Measurements from ENCODE around the gene PTER.

The PTER gene

DNA sequence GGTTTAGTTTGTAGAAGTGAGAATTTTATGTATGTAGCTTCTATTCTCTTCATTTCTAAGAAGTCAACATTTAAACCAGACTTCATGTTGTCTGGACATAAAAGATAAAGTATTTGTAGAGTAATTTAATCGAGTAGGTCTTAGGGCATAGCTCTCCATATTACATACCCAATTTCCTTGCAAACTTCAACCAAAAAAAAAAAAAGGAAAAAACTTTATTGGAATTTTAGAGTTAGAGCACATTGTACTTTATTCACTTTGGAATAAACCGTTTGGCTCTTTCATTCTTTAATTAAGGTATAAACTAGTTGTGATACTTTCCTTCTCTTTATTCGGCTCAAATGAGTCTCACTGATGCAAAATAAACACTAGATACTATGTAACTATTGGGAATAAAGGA is 36.0 kb downstream of the PTER start:
- no peak for DNase-seq

DNA sequence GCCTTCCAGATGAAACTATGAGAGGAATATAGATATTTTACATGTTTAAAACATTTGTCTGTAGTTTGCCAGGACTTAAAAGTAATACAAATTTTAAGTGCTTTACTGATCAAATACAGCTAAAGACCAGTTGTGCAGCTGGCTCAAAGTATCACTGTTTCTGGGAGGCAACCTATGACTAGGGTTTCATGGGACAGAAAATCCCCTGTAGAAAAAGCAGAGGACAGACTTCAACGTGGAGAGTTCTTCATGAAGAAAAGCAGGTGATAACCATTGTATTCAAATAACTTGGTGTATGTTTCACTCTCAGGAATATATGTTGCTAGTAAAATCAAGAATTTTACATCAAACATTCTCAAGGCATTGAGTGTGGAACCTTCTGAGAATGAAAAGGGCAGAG is 40.9 kb downstream of the PTER start:
- DNase-seq, result no peak

DNA sequence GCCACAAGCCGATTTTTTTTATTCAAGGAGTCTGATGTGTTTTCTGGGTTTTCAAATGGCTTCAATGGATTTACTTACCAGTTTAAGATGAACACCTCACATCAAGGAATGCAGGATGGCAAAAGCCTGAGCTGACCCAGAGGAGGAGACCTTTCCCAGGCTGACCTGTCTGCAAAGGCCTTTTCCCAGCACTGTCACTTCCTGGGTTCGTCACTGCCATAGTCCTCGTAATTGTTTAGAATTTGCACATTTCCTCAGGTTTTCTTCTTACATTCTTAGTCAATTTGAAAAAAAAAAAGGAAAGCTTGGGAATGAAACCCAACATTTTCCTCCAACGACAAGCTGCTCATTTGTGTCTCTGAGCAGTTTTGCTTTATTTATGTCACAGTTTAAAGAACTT is 42.0 kb downstream of the PTER start:
- DNase-seq, result no peak

DNA sequence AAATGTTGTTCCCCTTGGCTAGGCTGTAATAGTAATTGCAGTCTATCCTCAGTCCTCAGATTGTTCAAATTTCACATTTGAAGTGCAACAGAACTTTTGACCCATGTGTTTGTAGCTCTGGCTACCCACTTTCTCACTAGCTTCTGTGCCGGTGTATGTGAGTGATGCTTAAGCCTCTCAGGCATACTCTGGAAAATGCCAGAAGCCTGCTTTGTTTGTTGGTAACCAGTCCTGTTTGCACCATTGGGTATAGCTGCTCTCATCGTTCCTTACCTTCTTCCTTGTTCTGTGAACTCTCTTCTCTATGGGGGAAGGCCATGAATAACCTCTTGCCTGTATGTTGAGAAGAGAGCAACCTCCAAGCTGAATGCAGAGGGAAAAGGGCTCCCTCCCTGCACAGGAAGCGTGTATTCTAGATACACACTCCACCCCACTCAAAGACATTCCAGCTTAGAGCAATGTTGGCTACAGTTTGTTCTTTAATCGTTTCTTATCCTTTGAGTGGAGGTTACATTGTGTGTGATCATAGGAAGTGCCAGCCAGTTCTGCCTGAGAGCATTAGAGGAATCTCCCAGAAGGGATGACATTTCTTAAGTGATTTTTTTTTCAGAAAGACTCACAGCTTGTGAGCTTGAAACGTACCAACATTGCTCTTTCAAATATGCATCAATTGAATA is 44.4 kb downstream of the PTER start:
- DNase-seq, result no peak

DNA sequence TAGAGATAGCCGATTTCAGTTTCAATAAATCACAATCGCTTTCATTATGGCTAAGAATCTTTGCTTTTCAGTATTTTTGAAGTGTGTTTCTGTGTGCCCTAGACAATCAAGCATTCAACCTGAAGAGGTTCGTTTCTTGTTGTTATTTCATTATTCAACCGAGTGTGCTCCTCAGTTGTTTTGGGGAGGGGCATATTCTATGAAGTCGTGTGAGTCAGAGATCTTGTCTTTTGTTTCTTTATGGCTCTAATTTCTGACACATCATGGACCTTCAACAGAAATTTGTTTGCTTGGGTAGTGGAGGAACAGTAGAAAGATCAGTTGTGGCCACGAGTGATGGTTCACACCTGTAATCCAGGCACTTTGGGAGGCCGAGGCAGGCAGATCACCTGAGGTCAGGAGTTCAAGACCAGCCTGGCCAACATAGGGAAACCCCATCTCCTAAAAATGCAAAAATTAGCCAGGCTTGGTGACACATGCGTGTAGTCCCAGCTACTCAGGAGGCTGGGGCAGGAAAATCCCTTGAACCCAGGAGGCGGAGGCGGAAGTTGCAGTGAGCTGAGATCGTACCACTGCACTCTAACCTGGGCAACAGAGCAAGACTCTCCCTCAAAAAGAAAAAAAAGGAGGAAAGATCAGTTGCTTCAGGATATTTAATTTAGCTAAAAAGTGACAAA is 46.6 kb downstream of the PTER start:
- DNase-seq, result no peak

DNA sequence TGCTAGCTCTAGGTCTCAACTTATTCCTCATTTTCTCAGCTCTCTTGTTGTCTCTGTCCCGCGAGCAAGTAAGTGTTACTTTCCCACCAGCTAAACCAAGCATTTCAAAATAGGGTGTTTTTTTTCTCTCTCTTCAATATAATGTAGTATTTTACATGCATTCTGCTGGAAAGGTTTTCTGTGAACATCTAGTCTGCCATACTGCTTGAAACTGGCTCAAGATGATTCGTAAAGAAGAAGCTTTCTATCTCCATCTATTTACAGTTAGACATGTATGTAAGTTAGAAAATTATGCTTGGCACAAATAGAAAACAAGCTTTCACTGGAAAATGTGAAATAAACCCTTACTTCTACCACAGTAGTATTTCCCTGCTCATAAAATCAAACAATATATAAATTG is 53.7 kb downstream of the PTER start:
- DNase-seq, result no peak

DNA sequence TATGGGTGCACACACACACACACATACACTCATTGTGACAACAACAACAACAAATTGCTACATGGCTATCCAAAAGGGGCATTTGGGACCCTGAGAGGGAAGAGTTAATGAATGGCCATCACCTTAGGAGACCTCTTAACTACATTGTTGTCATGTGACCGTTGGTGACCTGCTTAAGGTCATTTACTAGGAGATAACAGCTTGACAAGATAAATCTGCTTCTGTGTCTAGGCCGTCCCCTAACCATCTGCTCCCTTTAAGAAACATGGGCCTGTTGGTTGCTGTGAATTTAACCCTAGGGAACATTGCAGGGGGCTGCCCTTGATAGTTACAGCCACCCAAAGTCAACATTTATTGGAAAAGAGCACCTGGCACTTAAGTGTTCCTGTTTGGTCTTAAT is 55.1 kb downstream of the PTER start:
- DNase-seq, result no peak

DNA sequence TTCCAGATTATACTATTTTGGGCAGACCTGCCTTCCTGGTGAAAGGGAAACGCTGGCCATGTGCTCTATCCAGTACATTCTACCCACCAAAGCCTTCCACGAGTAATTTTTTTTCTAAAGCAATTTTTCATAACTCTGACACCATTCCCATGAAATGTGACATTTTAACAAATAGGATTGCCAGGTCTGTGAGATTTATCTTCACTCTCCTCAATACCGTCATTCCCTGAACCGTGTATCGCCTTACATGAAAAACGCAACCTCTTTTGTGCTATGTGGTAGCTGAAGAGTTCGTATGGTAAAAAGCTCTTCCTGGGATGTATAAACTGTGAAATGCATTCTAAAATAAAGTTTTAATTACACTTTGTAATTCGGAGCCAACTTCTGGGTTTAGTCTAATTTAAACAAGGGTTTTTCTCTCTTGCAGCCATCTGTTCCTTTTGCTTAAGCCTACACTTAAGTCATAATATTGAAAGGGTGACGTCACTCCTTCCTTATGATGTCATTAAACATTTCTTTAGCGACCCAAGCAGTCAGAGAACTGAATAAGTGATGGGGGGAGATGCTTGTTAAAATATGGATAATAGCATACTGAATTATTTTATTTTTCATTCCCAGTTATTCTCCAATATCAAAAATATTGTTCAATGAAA is 57.2 kb downstream of the PTER start:
- DNase-seq, result no peak

DNA sequence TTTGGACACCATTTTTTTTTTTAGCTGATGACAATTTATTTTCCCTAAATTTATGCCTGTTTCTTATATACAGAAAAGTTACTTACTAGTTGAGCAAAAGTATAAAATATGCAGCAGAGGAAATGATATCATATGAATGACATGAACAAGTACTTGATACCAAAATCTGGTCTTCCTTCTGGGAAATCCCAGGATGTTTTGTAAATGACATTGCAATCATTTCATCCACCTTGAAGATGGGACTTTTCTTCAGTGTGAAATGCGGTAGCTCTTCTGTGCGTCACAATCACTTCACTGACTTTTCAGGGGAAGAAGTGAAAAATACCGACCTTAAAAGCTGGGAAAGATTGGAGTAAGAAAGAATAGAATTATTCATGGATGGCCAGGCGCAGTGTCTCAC is 61.1 kb downstream of the PTER start:
- DNase-seq, result no peak

GRCh38 chr10:16505161-16505560 is 68.4 kb downstream of the PTER start:
- DNase-seq, result no peak

- DNase-seq, result no peak
These were observed 73.2 kb downstream of the PTER start for GRCh38 chr10:16509996-16510395.

DNA sequence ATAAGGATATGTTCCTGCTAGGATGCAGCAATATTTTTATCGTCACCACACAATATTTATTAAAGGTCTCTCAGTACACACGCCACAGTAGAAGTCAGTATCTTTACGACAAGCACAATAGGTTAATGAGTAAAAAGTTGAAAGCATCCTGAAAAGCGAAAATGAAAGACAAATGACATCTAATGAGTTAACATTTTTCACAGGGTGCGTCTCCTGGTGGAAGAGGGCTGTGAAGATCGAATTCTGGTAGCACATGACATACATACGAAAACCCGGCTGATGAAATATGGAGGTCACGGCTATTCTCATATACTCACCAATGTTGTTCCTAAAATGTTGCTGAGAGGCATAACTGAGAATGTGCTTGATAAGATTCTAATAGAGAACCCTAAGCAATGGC is 74.0 kb downstream of the PTER start:
- no peak for DNase-seq

DNA sequence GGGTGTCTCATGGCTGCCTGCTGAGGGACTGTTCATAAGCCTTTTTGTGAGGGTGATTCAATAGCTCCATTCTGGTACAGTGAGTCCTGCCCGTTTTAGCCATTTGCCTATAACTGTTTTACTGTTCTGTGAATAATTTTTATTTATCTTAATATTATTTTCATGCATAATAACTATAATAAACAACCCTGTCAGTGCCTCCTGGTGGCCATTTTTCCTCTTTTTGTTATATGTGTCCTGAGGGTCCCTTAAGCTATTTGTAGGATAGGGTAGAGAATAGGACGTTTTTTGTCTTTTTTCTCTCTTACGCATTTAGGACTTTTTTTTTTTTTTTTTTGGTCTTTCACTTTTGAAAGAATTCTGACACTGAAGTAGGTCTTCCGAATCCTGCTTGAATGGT is 82.0 kb downstream of the PTER start:
- DNase-seq, result no peak

GRCh38 chr10:16519250-16519907 is 82.6 kb downstream of the PTER start:
- no peak for DNase-seq

DNA sequence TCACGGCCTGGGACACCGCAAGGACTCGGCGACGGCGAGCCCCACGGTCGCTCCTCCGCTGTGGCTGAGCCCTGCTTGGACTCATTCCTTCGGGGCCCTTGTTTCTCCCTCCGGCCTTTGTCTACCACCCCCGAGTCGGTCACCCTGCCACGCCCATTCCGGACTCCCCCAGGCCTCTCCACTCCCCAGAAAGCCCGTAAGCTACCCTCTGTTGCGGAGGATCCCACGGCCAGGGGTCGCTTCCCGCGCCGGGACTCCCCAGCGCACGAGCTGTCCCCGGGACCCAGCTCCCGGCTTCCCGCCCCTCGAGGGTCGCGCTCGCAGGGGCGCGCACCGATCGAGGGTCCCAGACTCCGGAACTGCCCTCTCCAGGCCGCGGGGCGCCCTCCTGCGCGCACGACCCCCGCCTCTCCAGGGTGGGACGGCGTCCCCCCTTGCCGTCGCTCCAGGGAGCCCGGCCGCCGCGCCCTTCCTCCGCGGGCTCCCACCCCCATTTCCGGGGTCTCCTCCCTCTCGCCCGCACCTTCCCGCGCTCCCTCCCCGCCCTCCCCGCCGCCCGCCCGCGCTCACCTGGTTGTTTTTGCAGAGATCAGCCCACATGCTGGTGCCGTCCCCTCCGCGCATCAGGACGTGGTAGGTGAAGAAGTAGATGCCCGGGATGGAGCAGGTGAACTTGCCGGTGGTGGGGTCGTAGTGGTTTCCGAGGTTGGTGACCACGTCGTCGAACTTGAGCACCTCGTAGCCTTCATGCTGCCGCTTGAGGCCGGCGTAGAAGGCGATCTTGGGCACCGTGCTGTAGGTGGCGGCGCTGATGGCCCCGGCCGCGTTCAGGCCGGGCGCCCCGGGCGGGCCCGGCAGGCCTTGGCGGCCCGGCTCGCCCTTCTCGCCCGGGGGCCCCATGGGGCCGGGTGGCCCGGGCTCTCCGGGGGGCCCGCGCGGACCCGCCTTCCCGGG is 83.4 kb downstream of the PTER start:
- no peak for DNase-seq

DNA sequence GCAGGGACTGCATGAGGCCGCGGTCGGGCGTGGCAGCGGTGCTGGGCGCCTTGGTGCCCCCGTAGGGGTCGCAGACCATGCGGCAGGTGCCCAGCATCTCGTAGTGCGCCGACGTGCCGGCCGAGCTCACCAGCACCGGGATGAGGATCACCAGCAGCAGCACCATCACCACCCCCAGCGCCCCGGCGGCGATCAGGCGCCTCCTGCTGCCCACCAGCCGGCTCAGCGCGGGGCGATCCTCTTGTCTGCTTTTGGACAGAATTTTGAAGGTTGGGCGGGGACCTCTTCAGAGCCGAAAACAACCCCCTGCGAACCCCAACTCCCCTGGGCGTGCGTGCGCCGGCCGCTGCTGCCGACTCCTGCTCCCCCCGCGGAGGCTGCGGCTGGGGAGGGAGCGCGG is 84.1 kb downstream of the PTER start:
- peak; percentile 39 for DNase-seq

GRCh38 chr10:16521311-16522016 is 84.7 kb downstream of the PTER start, which contains the start of gene C1QL3:
C1QL3 (minus strand) TSS chr10:16521879; CDS start chr10:16521065, 814 bp downstream.
- peak; percentile 19 for DNase-seq

DNA sequence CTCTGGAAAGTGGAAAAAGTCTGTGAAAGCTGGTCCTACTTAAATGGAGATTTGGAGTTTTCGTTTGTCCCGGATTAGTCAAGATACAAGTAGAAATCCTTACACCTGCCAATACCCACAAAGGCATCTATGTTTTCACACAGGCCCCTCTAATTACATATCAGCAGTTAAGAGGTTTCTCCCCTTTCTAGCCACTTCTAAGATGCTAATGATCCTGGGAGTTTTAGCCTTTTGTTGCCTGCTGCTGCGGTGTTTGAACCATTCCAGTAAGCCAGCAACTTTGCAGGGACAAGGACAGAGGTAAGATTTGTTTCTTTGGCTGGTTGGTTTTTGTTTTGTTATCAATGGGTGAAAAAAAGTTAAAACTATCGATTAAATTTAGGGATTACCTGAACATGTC is 90.6 kb downstream of the PTER start:
- DNase-seq, result no peak

- DNase-seq, result no peak
These were observed 93.0 kb downstream of the PTER start for GRCh38 chr10:16529853-16530252.

GRCh38 chr10:16536155-16536554 is 99.3 kb downstream of the PTER start:
- DNase-seq, result no peak

DNA sequence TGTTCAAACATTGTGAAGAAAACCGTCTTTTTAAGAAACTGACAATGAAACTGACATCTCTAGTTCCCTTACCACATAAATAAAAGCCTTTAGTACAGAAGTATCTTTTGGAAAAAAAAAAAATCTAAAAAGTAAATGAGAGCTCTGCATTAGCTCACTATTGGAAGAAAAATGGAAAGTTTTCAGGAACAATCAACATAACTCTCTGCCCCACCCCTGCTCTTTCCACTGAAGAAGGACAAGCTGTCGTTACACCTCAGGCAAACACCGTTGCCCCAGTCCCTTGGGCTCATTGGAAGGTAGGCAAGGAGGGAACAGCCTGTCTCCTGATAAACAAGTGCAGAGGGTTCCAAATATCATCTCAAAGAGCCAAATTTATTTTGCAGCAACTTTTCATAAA is 107.3 kb downstream of the PTER start:
- DNase-seq, result no peak

- DNase-seq, result no peak
These were observed 107.8 kb downstream of the PTER start for GRCh38 chr10:16544591-16544990.
